ENCODE data around the gene SORL1. TPM values are rescaled to one million over a fixed set of nuclear protein-coding genes. Genes with fewer than 3 reads are reported as not detected.

The SORL1 gene
- total and polyA plus RNA-seq, 2 of the 8 experiments (the other 6 are each of a cell fraction or from before 2014, with no cell fraction given) = 38.1 to 65.5 TPM

DNA sequence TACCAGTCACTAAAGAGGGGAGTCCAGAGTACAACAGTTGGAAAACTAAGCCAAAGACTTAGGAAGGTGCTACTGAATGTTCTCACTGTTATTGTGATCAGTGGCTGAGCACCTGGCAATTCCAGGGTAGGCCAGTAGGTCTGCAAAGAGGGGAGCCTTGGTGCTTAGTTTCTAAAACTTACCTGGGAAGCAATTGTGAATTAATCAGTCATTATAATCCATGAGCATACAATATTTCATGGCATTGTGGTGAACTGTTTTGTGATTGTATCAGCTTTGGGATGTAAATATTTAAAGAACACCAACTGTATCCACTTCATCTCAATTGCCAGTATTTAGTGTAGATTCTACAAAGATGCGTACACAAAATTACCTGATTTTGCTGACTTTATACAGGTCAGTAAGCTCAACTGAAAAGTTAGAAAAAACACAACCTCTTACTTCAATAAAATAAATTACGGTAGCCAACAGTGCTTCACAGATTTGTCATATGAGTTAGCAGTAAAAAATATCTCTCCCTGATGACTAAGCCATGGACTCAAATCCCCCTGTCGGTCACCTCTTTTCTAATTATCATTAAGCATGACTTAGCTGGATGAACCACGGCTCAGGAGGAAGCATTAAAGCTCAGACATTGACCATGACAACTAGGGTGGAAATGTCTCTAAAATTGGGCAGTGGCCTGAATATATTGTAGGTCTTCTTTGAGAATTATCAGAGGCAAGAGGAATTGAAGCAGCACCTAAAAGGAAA lies 30.8 kb upstream of the SORL1 start (continued):
- no peak for TF ChIP-seq EP300 (IDR thresholded peaks at IDR 0.05; ENCODE audit: borderline replicate concordance in 1 of 2, low read depth in 2 of 2, low read length in 2 of 2)
- peak; percentile 58; the same call in 1 of the 2 replicates for TF ChIP-seq BACH1 (IDR thresholded peaks at IDR 0.05; ENCODE audit: low read length)
- no peak for TF ChIP-seq POLR2AphosphoS5 (IDR thresholded peaks at IDR 0.05; ENCODE audit: low read depth, low read length)
- TF ChIP-seq JUND (IDR thresholded peaks at IDR 0.05; ENCODE audit: low read length) = no peak
- no peak for TF ChIP-seq SAP30 (IDR thresholded peaks at IDR 0.05; ENCODE audit: insufficient read depth, insufficient replicate concordance, low read length)
- TF ChIP-seq NANOG (IDR thresholded peaks at IDR 0.05; ENCODE audit: insufficient read depth, low read depth, low read length, poor library complexity, severe bottlenecking) = no peak
- TF ChIP-seq CREB1 (IDR thresholded peaks at IDR 0.05) = no peak
- TF ChIP-seq, protein P1, sequence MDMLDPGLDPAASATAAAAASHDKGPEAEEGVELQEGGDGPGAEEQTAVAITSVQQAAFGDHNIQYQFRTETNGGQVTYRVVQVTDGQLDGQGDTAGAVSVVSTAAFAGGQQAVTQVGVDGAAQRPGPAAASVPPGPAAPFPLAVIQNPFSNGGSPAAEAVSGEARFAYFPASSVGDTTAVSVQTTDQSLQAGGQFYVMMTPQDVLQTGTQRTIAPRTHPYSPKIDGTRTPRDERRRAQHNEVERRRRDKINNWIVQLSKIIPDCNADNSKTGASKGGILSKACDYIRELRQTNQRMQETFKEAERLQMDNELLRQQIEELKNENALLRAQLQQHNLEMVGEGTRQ (IDR thresholded peaks at IDR 0.05; ENCODE audit: low read length) = no peak

Data from H1 (cell line).